Measurements from ENCODE around the gene MEGF8.

The MEGF8 gene

DNA sequence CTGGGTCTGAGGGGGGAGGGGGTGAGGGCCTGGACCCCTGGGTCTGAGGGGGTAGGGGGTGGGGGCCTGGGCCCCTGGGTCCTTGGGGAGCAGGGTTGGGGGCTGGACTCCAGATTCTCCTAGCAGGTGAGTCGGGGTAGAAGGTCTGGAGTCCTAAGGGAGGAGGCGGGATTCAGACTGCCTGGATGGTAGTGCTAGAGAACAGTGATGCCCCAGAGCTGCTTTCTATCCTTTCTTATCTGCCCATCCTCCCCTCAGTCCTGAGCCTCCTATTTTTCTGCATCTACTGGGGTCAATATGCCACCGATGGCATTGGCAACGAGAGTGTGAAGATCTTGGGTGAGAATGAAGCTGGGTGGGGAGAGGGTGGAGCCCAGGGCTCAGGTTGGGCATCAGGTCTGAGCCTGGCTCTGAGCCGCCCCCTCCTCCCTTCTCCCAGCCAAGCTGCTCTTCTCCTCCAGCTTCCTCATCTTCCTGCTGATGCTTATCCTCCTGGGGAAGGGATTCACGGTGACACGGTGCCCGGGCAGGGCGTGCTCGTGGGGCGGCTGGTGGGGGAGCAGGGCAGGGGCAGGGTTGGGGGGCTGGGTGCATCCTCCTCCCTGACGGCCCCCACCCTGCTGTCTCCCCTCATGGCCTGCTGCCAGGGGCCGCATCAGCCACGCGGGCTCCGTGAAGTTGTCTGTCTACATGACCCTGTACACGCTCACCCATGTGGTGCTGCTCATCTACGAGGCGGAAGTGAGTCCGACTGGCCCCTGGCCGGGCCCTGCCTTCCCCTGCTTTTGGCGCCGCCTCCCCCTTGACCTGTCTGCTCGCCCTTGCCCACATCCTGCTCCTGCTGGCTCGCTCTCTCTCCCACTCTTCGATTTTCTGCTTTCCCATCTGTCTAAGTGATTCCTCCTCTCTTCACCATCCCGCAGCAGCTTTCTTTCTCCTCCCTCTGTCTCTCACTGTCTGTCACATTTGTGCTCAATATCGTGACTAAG lies 8.9 kb upstream of the MEGF8 start:
- Histone ChIP-seq H3K27ac (no peak overlapping the region), H3K4me3 (peak overlapping the region; percentile 36)
- TF ChIP-seq, protein P1, sequence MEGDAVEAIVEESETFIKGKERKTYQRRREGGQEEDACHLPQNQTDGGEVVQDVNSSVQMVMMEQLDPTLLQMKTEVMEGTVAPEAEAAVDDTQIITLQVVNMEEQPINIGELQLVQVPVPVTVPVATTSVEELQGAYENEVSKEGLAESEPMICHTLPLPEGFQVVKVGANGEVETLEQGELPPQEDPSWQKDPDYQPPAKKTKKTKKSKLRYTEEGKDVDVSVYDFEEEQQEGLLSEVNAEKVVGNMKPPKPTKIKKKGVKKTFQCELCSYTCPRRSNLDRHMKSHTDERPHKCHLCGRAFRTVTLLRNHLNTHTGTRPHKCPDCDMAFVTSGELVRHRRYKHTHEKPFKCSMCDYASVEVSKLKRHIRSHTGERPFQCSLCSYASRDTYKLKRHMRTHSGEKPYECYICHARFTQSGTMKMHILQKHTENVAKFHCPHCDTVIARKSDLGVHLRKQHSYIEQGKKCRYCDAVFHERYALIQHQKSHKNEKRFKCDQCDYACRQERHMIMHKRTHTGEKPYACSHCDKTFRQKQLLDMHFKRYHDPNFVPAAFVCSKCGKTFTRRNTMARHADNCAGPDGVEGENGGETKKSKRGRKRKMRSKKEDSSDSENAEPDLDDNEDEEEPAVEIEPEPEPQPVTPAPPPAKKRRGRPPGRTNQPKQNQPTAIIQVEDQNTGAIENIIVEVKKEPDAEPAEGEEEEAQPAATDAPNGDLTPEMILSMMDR (IDR thresholded peaks at IDR 0.05): no peak
- no peak for DNase-seq (ENCODE audit: low spot score)

DNA sequence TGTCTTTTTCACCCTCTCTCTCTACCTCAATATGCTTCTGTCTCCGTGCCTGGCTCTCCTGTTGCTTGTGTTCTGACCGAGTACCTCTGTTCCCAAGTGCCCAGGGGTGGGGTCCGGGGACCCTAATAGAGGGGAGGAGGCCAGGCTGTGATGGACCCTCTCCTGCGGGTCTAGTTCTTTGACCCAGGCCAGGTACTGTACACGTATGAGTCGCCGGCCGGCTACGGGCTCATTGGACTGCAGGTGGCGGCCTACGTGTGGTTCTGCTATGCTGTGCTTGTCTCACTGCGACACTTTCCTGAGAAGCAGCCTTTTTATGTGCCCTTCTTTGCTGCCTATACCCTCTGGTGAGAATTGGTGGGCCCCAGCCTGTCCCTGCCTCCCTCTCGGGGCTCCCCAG lies 7.9 kb upstream of the MEGF8 start:
- DNase-seq (ENCODE audit: low spot score): no peak
- TF ChIP-seq, protein P1 (IDR thresholded peaks at IDR 0.05): no peak
- Histone ChIP-seq H3K4me3 (no peak overlapping the region), H3K27ac (no peak overlapping the region)

DNA sequence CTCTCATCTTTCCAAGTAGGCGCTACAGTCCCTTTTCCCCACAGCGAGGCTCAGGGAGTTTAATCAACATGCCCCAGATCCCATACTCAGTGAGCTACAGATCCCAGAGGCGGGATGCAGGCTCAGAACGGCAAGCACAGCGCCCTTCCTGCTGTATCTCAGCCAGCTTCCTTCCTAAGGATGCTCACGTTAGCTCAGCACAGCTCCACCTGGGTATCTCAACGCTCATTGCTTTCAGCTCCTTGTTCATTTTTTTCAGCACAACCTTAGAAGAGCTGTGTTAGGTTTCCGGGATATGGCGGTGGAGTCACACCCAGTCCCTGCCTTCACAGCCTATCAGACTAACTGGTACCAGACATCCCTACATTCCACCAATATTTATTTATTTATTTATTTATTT lies 3.1 kb upstream of the MEGF8 start:
- Histone ChIP-seq H3K27ac (no peak overlapping the region), H3K4me3 (no peak overlapping the region)
- no peak for DNase-seq (ENCODE audit: low spot score)
- TF ChIP-seq, protein P1 (IDR thresholded peaks at IDR 0.05): no peak

DNA sequence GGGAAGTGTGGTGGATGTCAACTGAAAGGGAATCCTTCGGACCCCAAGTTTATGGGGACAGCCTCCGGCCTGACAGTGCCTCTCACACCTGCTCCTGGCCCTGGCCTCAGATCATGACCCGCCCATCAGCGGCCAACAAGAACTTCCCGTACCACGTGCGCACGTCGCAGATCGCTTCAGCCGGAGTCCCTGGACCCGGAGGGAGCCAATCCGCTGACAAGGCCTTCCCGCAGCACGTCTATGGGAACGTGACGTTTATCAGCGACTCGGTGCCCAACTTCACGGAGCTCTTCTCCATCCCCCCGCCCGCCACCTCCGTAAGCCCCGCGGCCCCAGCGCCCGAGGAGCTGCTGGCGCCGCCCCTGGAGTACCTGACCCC lies 2.0 kb upstream of the MEGF8 start:
- TF ChIP-seq, protein P1 (IDR thresholded peaks at IDR 0.05): no peak
- Histone ChIP-seq H3K4me3 (peak overlapping the region; percentile 82), H3K27ac (no peak overlapping the region)
- DNase-seq (ENCODE audit: low spot score): no peak

DNA sequence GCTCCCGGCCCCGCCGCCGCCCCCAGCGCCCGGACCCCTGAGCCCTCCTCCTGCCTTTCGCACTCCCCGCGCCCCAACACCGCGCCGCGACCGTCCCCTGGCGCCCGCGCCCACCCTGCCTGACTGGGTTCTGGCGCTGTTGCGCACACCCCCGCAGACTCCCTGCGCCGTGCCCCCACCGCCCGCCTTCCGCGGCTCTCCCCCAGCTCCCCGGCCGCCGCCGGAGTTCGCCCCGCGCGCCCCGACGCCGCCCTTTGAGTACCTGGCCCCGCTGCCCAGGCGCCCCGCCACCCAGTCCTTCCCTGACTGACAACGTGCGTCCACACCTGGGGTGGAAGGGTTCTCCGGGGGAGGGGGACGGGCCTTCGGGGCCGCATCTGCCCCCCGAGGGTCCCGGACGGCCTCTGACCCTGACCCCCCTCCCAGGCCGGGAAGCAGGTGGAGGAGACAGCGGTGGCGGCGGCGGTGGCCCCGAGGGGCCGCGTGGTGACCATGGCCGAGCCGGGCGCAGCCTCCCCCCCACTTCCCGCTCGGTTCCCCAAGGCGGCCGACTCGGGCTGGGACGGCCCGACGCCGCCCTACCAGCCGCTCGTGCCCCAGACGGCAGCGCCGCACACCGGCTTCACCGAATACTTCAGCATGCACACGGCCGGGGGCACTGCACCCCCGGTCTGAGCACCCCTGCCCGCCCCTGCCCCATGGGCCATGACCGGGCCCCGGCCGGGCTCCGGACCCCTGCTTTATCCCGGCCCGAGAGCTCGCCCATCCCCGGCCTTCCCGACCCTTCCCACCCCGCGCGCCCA lies 1.4 kb upstream of the MEGF8 start:
- no peak for DNase-seq (ENCODE audit: low spot score)
- peak overlapping the region; percentile 82 for H3K4me3 ChIP-seq
- TF ChIP-seq, protein P1 (IDR thresholded peaks at IDR 0.05): no peak
- H3K27ac ChIP-seq: no peak overlapping the region

DNA sequence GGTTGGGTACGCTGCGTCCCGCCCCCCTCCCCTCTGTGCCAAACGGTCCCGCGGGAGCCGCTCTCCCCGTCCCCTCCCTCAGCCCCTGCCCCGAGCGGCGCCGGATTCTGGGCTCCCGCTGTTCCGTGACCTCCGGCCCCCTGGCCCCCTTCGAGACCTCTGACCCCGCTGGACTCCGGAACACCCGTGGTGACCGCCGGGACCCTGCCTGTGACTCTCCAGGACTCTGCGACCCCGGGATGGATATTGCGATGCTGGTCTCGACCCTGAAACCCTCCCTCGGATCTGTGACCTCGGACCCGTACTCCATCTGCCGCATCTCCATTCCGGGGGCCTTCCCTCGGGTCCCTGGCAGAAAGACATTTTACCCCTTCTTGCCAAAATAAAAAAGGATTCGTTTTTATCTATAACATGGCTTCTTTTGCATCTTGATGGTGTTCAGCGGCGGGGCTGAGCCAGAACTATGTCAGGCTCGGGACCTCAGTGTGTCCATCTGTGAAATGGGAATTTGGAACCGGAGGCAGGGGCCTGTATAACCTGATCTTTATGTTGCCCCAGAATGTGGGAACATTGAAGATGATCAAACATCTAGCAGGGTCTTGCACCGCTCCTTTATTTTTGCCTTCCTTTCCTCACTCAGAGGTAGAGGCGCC lies 654 bp upstream of the MEGF8 start:
- Histone ChIP-seq H3K27ac (no peak overlapping the region), H3K4me3 (peak overlapping the region; percentile 82)
- TF ChIP-seq, protein P1 (IDR thresholded peaks at IDR 0.05): no peak
- no peak for DNase-seq (ENCODE audit: low spot score)
